Right lobe of liver (tissue), 6 donors: Measurements from ENCODE around the gene CLDND1. TPM values are rescaled to one million over a fixed set of nuclear protein-coding genes. Genes with fewer than 3 reads are reported as not detected.
A peak's percentile ranks its signal among the peaks of the same experiment; 100 is the strongest.

Experiments used
- ATAC-seq, 4 donors: fragments of 200-7000 bp; cut with Tn5 transposase; one replicate each; pipeline ENCODE4 v1.9.1; 2020; ENCODE audit warnings: mild to moderate bottlenecking in 4 of 4, moderate library complexity in 4 of 4
- DNase-seq, 3 donors: peaks; one replicate each; pipeline ENCODE4 v3.0.0-alpha.2; 2020
- H3K27ac ChIP-seq, 3 donors: fragments of 200-600 bp; one replicate each; pipeline ENCODE4 v1.8.0; 2022
- H3K27me3 ChIP-seq, 2 donors: fragments of 200-600 bp; one replicate each; pipeline ENCODE4 v1.8.0; 2022
- H3K36me3 ChIP-seq, 4 donors: fragments of 200-600 bp; sonication (generic) in 1 of 4; one replicate each; pipeline versions ENCODE4 v1.5.1 to v1.8.0; 2017 to 2022; ENCODE audit warnings: control low read depth in 1 of 4
- H3K4me1 ChIP-seq, 4 donors: fragments of 200-600 bp; sonication (generic) in 1 of 4; one replicate each; pipeline versions ENCODE4 v1.5.1 to v1.8.0; 2017 to 2022; ENCODE audit warnings: control low read depth in 1 of 4
- H3K4me3 ChIP-seq, 3 donors: fragments of 200-600 bp; one replicate each; pipeline ENCODE4 v1.8.0; 2022
- H3K9me3 ChIP-seq, 4 donors: fragments of 200-600 bp; sonication (generic) in 1 of 4; one replicate each; pipeline versions ENCODE4 v1.5.1 to v1.8.0; 2017 to 2022; ENCODE audit warnings: control low read depth in 1 of 4
- CTCF ChIP-seq, 4 donors: fragments of 200-600 bp in 3 of 4; fragments of 450-650 bp in 1 of 4; IDR thresholded peaks; one replicate each; pipeline versions ENCODE4 v1.5.1 to v1.8.0; 2016 to 2022; ENCODE audit warnings: antibody characterized with exemption in 4 of 4, mild to moderate bottlenecking in 2 of 4
- POLR2A ChIP-seq: fragments of 450-650 bp; IDR thresholded peaks from one replicate; pipeline ENCODE4 v1.6.1; 2017; ENCODE audit warnings: antibody characterized with exemption, mild to moderate bottlenecking
- WGBS: methylation state at CpG from one replicate; pipeline ENCODE4 v1.1.6; 2018; ENCODE audit warnings: low coverage, low lambda C conversion rate; ENCODE audit not compliant: insufficient coverage; ENCODE audit errors: missing lambda C conversion rate; 5-methylcytosine and 5-hydroxymethylcytosine counted together
- intact Hi-C, 2 donors: fragments of 100-400 bp; cut with DNase I; formaldehyde crosslinking; loops; one replicate each; pipeline versions ENCODE4 v1.11.2 to v1.14.1; 2022
- total RNA-seq, 6 experiments: library from RNA; depleted of rRNA in 2 of 6; stranded (reverse); fragments of >200 nt in 2 of 6; fragmentation: NEBNext Ultra II Directional in 3 of 6; extraction: Animal tissue kit (Norgen Biotek cat#: 25700) in 3 of 6; gene quantifications; one replicate each; pipeline versions ENCODE4 v1.1.0 to v1.2.4, GENCODE V29; 2016 to 2023
- donor health status: DM: no; HTN: yes; CAD: no.
- donor health status: DM: no; HTN: no; CAD: no.
- donor health status: DM: no; HTN: no; CAD: no.
- donor health status: DM: no; HTN: yes; CAD: no.
- donor health status: DM: no; HTN: yes; CAD: no.

Gene CLDND1
- total RNA-seq, 6 experiments from 2014 or later: 26.1 to 44.8 (median 34.9) TPM

GRCh38 chr3:98565237-98565643 is 42.5 kb upstream of the CLDND1 start:
- no peaks in the 10 kb centered on the region for H3K36me3 ChIP-seq
- no peaks in the 10 kb centered on the region for H3K9me3 ChIP-seq
- no peaks in the 10 kb centered on the region for H3K4me1 ChIP-seq
- DNase-seq (no peak), ATAC-seq (no peak)
- H3K27ac ChIP-seq: no peak overlapping the region
- no peaks in the 10 kb centered on the region for H3K27me3 ChIP-seq
- intact Hi-C loops: no loop called here
- no peak overlapping the region for H3K4me3 ChIP-seq
- WGBS: 78% methylated on average over 3 of the region's 3 CpGs
- TF ChIP-seq POLR2A (no peak), CTCF (IDR thresholded peaks at IDR 0.05) (no peak)

GRCh38 chr3:98564282-98565005 is 41.7 kb upstream of the CLDND1 start:
- Histone ChIP-seq H3K4me1 (no peaks in the 10 kb centered on the region), H3K27ac (no peak overlapping the region), H3K27me3 (no peaks in the 10 kb centered on the region), H3K9me3 (no peaks in the 10 kb centered on the region), H3K4me3 (no peak overlapping the region), H3K36me3 (no peaks in the 10 kb centered on the region)
- intact Hi-C loops: no loop called here
- DNase-seq: no peak
- peak in 2 of 4 donors; percentile 19 to 26 for ATAC-seq
- no peak for TF ChIP-seq CTCF (IDR thresholded peaks at IDR 0.05)
- no peak for TF ChIP-seq POLR2A
- 59% methylated on average over 6 of the region's 7 CpGs for WGBS

GRCh38 chr3:98563661-98564281 is 41.1 kb upstream of the CLDND1 start:
- Histone ChIP-seq H3K4me3 (no peak overlapping the region), H3K4me1 (no peaks in the 10 kb centered on the region), H3K27me3 (no peaks in the 10 kb centered on the region), H3K27ac (no peak overlapping the region), H3K9me3 (no peaks in the 10 kb centered on the region), H3K36me3 (no peaks in the 10 kb centered on the region)
- intact Hi-C loops: no loop called here
- ATAC-seq: peak in 2 of 4 donors; percentile 17 to 51
- DNase-seq: no peak
- 65% methylated on average over 4 of the region's 4 CpGs for WGBS
- TF ChIP-seq CTCF (IDR thresholded peaks at IDR 0.05) (no peak), POLR2A (no peak)

GRCh38 chr3:98561727-98562521 is 39.2 kb upstream of the CLDND1 start:
- Histone ChIP-seq H3K9me3 (no peaks in the 10 kb centered on the region), H3K27me3 (no peaks in the 10 kb centered on the region), H3K27ac (no peak overlapping the region), H3K4me1 (no peaks in the 10 kb centered on the region), H3K4me3 (no peak overlapping the region), H3K36me3 (no peaks in the 10 kb centered on the region)
- TF ChIP-seq POLR2A (no peak), CTCF (IDR thresholded peaks at IDR 0.05) (no peak)
- 78% methylated on average over 5 of the region's 5 CpGs for WGBS
- no peak for DNase-seq
- no peak for ATAC-seq
- intact Hi-C loops: no loop called here
